ENCODE data around the gene ZNF649. TPM values are rescaled to one million over a fixed set of nuclear protein-coding genes. Genes with fewer than 3 reads are reported as not detected.

The ZNF649 gene
- total RNA-seq, 1 experiment from 2014 or later, result 148 TPM

GRCh38 chr19:51919606-51920005 lies 14.8 kb upstream of the ZNF649 start:
- no peak overlapping the region for H2BK5ac ChIP-seq (ENCODE audit: insufficient read length, low read length)
- no peak for DNase-seq
- no peak overlapping the region for H2BK120ac ChIP-seq (ENCODE audit: low read depth, low read length, poor library complexity, severe bottlenecking)
- no peaks in the 10 kb centered on the region for H4K20me1 ChIP-seq (ENCODE audit: control insufficient read depth, insufficient read depth, insufficient read length)
- H3K14ac ChIP-seq (ENCODE audit: insufficient read depth, low read length), result no peak overlapping the region
- H4K91ac ChIP-seq (ENCODE audit: insufficient read length, low read depth, low read length), result no peak overlapping the region
- H3K23me2 ChIP-seq (ENCODE audit: insufficient read length, low read depth, low read length, poor library complexity, severe bottlenecking), result no peaks in the 10 kb centered on the region
- H2AFZ ChIP-seq (ENCODE audit: low read length), result no peak overlapping the region
- no peak overlapping the region for H3K56ac ChIP-seq (ENCODE audit: insufficient read length, low read depth, low read length)
- no CpG with 5 or more reads among the region's 3 CpGs for WGBS (ENCODE audit: extremely low coverage, insufficient read length, low lambda C conversion rate)
- Mint-ChIP-seq H3K36me3 (ENCODE audit: insufficient read depth in 1 of 3, low read depth in 3 of 3) (peaks cover 20 to 84% (median 57%) of the 10 kb centered on the region in 3 experiments), H3K4me1 (no peaks in the 10 kb centered on the region), H3K4me3 (no peak overlapping the region), H3K9me3 (peaks cover 93 to 97% of the 10 kb centered on the region in 2 experiments), H3K27ac (no peak overlapping the region), H3K27me3 (ENCODE audit: low read depth) (peaks cover 15% of the 10 kb centered on the region)
- H3K79me2 ChIP-seq (ENCODE audit: insufficient read depth, low read length), result no peaks in the 10 kb centered on the region
- no peak for TF ChIP-seq CTCF (conservative IDR thresholded peaks at IDR 0.05)
- no peak overlapping the region for H2BK20ac ChIP-seq (ENCODE audit: low read depth, low read length, poor library complexity, severe bottlenecking)
- H2AK5ac ChIP-seq (ENCODE audit: insufficient read length, low read length), result no peak overlapping the region
- no peaks in the 10 kb centered on the region for H3K79me1 ChIP-seq (ENCODE audit: insufficient read depth, low read depth, low read length, poor library complexity, severe bottlenecking)
- H3K23ac ChIP-seq (ENCODE audit: insufficient read length, low read depth, low read length), result no peak overlapping the region
- H3T11ph ChIP-seq (ENCODE audit: low read length), result no peak overlapping the region
- no peak overlapping the region for H3K4me2 ChIP-seq (ENCODE audit: insufficient read depth, insufficient read length, low read length)
- no peak overlapping the region for H2BK12ac ChIP-seq (ENCODE audit: insufficient read length, low read depth, low read length)
- no peak overlapping the region for H4K5ac ChIP-seq (ENCODE audit: insufficient read length, low read depth, low read length)
- H3K27ac ChIP-seq (ENCODE audit: insufficient read length, low read depth, low read length), result no peak overlapping the region
- H2BK15ac ChIP-seq (ENCODE audit: low read depth, low read length), result no peak overlapping the region
- no peak overlapping the region for H3K18ac ChIP-seq (ENCODE audit: insufficient read length, low read depth, low read length)
- H4K8ac ChIP-seq (replicated peaks; ENCODE audit: insufficient read length, low read depth, low read length), result no peak overlapping the region
- H3K4me1 ChIP-seq (ENCODE audit: insufficient read depth, low read length), result no peaks in the 10 kb centered on the region
- no peak overlapping the region for H3K9ac ChIP-seq (ENCODE audit: extremely low read depth, insufficient read length, low read length)
- H3K9me3 ChIP-seq (ENCODE audit: control insufficient read depth, low read depth, low read length), result peaks cover 82% of the 10 kb centered on the region
- no peaks in the 10 kb centered on the region for H3K27me3 ChIP-seq (ENCODE audit: insufficient read depth, low read length)
- no peak overlapping the region for H3K4ac ChIP-seq (ENCODE audit: low read depth, low read length)

All from H9 (cell line).